Hindlimb muscle (tissue), 1 donor: ENCODE data around the gene GSTO2. TPM values are rescaled to one million over a fixed set of nuclear protein-coding genes. Genes with fewer than 3 reads are reported as not detected.
A peak's percentile ranks its signal among the peaks of the same experiment; 100 is the strongest.

Source experiments
- DNase-seq: peaks from one replicate; pipeline ENCODE4 v3.0.0-alpha.2; 2013
- polyA plus RNA-seq: library from polyadenylated mRNA; unstranded; fragments of 120-200 nt; gene quantifications from one replicate; pipeline ENCODE4 v1.2.1, GENCODE V29; 2013; ENCODE audit not compliant: insufficient read length

GSTO2 gene
- polyA plus RNA-seq, 1 donor: 1.1 TPM

DNA sequence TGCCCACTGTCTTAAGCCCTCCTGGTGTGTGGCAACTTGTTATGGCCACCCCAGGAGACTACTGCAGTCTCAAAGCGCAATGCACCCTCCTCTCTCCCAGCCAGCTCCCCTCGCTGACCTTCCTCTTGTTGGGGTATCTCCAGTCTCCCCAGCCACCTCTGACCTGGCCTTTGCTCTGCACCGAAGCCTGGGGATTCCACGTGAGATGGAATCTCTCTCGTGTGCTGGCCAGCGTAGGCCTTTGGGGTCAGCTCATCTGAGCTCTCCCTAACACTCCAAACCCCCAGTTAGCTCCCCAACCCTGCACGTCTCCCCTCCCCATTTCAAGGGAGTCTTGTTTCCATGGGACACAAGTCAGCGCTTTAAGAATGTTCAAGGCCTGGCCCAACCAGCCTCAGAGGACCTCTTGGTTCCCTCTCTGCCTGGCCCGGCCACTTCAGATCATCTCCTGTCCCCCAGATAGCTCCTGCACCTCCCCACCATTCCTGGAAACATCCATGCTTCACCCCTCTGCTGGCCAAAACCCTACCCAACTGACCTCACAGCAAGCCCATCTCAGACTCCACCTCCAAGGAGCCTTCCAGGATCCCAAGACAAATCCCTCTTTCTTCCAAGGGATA, 58.1 kb downstream of the GSTO2 start:
- DNase-seq: no peak

DNA sequence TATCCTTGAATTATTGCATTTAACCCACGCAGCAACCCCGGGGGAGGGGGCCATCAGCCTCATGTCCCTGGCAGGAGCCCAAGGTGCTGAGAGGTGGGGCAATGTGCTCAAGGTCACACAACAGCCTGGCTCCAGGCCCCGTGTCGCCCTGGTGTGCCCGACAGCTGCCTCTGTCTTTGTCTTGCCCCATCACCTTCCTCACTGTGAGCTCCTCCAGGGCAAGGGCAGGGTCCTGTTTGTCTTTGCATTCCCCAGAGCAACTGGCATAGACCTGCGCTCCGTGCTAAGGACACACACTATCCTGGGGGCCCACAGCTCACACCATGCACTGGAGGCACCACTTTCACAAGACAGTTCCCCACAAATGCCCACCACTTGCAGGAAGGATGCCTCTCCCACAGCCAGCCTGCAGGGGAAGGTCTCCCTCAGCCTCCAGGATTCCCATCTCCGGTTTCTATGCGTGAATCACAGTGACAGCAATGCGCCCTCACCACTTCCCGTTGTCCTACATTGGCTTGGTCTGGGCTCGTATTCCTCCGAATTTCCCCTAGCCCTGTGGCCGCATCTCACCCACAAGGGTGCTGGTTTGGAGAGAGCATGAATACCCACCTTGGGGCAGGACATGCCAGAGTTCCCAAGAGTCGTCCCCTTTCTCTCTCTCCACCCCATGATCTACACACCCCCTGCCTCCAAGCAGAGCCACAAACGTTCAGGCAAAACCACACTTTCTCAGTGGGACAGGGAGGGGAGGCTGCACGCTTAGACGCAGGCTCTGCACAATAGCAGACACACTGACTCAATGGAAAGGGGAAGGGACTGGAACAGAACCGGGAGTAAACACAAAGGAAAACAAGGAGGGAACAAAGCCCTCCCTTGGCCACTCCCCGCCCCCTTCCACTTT, 59.0 kb downstream of the GSTO2 start:
- peak; percentile 84 for DNase-seq

DNA sequence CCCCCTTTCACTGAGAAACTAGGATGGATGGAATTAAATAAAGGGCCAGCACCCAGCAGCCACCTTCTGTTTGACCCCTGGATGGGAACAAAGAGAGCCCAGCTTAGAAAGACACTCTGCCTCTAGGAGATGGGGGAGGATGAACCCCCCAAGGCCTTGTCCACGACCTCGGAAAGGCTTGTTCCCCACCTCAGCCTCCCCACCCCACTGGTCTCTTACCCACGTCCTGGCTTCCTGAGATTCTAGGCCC, 59.6 kb downstream of the GSTO2 start:
- DNase-seq: no peak

DNA sequence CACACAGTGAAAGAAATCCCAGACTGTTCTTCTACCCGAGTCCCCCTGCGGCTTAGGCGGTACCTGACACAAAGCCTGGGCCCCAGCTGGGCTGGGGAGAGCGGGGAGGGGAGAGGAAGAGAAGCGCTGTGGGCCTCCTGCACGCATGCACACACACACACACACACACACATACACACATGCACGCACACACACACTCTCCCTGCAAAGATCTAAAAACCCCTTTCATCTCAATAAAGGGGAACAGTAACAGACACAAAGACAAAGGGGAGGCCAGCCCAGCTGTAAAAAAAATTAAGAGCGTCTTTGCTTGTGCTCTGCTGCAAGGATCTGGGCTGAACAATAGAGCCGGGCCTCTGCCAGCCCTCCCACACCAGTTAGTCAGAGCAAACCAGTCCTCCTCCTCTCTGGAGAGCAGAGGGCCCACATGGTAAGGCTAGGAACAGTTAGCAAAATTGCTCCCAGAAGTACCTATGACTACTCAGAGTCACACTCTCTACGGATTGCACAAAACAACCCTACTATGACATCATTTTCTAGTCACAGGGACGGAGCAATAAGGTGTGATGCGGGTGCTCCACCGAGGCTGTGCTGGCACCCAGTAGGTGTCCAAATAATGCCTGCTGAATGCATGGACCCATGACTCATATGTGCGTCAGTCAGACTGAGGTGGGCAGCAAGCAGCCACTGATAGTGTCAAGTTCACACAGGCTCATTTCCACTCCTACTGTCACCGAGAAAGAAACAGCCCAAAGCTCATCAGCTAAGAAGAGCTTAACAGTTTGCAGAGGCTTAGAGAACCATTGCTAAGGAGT, 60.1 kb downstream of the GSTO2 start:
- peak; percentile 70 for DNase-seq

DNA sequence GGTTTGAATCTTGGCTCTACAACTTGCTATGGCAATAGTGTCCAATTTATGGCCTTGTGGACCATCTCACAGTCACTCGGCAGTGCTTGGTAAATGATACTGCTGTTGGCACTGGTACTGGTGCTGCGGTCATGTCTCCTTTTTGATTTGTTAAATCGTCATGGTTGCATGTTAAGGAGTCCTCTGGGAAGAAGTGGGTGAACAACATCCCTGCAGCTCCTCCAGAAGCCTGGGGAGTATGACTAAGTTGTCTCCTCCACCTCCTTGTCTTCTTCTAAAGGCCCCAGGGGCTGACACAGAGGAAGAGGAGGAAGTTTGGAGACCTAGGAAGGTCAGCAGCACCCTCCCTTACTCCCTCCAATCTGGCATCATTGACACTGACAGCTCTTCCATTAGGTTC, 60.8 kb downstream of the GSTO2 start:
- no peak for DNase-seq

DNA sequence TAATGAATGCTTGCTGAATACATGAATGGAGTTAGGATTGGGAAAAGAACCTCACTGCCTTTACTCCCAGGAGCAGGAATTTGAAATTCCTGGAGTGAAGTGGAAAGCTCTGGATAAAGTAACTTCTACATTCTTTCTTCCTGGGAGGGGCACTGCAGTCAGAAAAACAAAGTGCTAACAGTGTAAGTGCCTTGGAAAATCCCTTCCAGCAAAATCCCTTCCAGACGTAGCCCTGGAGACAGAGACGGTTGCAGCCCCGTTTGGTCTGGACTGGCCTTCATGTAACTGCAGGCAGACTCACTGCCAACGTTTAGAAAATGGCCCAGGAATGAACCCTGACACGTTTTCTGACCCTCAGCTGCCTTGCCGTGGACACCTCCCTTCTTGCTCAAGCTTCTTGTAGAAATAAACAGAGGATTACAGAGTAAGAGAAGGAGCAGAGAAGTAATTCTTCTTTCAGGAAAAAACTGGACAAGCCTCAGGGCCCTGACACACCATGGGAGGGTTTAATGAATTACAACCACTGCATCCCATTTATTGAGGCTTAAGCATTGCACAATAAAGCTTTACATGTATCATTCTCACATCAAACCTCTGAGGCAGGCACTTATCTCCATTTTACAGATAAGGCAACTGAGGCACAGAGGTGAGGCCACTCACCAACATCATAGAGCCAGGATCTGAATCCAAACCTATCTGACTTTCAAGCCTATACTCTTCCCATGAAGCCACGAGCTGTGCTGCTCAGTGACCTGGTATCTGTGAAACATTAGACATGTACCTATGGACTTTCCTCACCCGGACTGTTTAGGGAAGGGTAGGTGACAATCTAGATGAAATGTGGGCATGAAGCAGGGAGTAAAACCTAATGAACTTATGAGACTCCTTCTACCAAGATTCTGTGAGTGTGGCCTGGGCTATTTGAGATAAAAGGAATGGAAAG, 61.5 kb downstream of the GSTO2 start:
- peak; percentile 89 for DNase-seq

DNA sequence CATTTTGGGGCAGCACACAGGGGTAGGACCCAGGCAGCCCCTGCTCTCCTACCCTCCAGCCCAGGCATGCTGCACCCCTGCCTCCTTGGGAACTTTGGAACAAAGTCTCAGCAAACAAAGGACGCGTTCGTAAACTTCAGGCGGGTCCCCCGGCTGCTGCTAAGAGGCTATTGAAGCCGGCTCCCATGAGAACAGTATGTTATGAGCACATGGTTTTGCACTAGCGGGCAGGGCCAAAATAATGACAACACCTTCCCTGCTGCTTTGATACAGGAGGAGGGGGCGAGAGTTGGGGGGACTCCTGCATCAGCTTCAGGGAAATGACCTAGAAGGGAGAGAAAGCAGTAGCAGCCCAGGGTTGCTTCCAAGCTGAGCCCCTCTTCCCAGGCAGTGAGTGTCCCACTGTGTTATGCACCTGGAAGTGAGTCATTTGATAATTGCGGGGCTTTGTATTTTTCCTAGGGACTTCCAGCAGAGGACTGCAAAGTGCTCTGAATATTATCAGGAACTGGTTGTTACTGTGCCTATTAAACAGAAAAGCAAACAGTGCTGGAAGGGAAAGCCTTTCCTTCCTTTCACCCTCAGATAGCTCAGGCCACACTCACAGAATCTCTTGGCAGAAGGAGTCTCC, 62.3 kb downstream of the GSTO2 start:
- DNase-seq: no peak

DNA sequence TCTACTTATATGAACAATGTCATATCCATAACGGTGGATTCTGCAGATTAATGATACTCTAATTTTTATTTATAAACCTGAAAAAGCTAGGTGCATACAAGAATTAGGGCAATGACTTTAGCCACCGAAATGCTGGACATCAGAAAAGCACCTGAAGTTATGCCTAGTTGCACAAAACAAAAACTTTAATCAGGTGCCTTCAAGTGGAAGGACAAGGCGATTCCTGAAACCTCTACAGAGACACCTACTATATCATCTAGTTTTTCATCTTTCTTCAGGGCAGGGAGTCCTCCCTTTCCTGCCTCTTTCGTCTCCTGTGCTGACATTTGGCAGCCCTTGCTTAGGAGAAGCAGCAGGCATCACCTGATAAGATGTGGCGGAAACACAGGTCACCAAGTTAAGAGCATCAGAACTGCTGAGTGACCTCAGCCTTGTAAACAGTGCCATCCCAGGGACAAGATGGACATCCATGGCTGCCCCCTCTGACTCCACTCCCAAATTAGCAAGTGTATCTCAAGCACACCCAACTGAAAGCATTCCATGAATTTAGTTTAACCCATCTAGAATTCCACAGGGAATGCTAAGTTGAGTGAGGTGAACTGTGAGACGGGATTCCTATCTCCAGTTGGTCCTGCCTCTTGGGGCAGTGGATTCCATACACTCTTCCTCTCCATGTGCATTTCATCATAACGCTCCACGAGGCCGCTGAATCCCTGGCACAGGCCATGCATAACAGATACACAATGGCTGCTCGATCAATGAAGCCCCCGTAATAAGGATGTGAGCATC, 63.5 kb downstream of the GSTO2 start:
- no peak for DNase-seq

DNA sequence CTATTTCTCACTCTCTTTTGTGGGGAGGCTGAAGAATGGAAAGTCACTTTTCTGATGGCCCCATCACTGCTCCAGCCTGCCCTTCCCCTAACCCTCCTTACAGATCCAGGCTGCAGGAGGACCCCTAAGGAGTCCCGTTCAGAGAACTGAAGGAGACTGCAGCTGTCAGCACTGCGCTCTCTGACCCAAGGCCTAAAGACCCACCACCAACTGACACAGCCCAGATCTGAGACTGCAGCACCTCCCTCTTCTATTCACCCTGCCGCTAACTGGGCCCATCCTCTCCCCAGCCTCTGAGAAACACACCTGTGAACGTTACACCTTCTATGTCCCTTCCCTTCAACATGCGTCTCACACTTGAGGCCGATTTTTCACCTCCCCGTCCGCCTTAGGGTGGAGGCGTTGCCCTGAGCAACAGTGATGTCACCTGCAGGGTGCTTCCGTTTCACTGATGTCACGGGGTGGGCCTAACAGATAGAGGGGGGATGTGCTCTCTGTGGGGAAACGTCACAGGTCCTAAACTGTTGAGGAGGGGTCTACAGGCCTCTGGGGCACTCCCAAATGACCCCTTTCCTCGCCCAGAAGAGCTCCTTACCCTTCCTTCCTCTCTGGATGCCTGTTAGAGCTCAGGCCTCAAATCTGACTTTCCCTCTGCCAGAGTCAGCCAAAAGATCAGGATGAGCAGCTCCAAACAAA, 64.2 kb downstream of the GSTO2 start:
- DNase-seq: no peak

DNA sequence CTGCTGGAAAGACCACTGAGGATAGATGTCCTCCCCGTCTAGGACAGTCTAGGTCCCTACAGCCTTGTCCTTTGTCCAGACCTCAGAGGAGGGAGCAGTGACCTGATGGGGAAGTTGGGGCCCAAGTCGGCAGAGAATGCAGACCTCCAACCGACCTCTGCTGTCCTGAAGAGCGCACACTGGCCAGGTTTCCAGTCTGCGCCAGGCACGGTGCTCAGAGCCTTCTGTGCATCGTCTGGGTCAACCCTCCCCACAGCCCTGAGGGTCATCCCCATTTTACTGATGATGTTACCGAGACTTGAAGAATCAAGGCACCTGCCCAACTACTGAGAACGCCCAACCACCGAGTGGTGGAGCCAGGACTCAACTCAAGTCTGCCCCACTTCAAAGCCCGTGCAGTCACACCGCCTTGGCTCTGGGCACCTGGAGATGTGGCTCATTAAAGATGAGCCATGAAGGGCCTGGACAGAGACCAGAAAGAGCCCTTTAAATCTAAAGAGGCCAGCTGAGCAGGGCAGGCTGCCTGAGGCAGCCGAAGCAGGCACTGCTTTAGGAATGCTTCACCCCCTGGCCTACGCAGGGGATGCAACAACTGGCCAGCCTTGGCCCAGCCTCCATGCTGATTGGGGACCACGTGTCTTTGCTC, 64.9 kb downstream of the GSTO2 start:
- DNase-seq: no peak

DNA sequence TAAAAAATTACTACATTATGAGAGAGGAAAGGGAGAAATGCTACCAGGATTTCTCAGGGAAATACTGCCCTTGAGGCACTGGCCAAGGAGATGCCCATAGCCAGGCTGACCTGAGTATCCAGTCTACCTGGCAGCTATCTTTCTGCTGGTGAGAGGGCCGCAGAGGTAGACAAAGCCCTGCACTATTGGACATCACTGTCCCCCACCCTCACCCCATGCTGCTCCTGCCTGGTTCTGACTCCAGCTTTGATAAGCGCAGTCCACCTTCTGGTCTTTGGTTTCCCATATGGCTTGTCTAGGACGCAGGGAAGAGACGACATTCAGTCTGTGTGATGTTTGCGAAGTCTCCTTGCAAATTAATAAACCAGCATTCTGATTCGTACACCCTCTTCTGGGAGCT, 65.6 kb downstream of the GSTO2 start:
- no peak for DNase-seq

DNA sequence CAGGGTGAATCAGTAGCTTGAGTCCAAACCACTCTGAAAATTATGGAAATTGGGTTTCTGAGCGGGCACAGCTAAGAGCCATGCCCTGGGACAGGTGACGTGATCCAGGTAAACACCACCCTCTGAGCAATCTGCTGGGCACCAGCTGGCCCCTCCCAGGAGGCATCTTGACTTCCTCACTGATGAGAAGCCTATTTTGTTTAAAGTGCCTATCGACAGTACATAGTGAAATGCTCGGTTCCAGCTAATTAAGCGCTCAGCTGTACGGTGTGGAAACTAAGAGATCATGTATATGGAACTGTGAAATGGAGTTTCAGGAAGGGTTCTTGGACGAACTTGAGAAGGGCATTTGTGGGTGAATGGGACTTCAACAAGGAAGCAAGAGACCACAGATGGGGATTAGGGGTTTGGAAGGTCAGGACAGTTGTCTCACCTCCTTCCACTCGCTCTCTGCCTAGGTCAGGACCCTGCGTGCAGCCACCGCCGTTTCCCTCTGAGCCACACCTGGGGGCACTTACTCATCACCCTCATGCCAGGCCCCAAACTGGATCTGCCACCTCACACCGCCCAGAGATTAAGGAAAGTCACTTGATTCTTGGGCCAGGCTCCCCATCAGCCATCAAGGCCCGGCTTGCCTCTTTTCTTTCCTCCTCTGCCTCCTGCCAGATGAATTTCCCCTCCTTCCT, 66.1 kb downstream of the GSTO2 start:
- no peak for DNase-seq

DNA sequence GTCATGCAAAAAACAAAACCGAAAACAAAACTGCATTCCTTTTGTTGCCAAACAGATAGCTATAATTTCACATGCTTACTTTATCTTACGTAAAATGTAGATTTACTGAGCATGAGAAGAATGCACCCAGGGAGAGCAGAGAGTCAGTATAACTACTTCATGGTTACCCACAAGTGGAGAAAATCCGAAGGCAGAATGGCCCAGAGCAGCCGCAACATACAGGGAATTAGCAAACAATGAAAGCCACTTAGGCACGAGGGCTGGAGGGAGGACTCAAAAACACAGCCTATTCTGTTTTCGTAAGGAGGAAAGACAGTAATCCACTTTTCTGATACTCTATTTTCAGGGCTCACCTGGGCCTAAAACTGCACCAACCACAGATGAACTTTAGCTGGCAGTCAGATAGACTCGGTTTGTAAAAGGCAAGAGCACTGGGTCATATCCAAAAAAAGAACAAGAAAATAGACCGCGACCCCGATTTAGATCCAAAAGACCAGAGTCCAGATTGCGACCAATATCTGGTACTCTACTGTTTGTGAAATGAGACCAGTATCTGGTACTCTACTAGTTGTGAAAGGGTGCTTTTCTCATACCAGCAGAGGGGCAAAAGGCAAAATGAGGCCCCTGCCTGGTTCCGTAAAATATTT, 68.0 kb downstream of the GSTO2 start:
- DNase-seq: no peak

DNA sequence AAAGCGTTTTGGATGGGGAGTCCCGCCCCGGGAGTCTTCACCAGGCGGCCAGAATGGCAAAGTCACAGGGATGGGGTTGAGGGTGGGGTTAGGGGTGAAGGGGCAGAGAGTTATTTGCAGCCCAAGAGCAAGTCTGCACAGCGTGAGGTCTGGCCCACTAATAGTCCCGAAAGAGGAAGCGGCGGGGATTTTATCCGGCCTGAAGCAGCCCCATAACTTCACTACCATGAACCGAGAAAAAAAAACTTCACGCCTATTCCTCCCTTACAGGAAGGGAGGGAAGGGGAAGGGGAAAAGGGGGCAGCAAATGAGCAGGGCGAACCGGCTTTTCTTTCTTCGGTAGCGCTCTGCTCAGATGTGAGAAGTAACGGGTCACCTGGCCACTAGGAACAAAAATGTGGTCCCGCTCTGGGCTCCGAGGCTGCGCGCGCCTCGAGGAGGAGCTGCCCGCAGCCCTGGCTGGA, 68.6 kb downstream of the GSTO2 start:
- DNase-seq: no peak

DNA sequence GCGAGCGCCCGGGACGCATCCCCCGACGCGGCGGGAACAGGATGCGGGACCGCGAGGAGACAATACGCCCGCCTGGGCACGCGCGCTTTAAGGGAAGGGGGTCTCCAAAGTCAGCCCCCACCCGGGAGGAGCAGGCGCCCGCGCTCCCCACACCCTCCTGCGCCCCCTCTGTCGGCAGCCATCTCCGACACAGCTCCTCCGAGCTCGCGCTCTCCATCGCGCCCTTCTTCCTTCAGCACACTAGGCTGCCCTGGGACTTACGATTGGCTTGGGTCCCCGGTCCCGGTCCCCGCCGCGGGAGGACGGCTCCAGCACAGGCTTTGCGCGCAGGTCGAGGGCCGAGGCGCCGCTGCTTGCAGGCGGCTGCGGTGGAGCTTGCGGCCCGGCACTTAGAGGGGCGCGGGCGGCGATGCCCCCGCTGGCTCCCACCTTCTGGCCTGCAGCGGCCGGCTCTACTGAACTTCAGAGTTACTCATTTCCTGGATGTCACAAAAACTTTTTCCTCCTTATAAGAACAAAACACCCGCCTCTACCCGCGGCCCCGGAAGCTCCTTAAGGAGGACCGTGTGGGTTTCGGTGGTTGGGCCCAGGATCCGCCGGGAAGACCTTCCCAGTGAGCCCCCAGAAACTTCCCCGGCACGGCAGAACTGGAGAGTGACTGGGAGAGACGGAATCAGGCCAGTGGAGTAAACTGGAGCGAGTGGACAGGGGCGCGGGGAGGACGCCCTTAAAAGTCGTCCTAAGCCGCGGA, 69.2 kb downstream of the GSTO2 start, which contains the start of gene ITPRIP:
TSS of gene ITPRIP (minus strand) at position 481 of the 751 bp plus-strand sequence. CDS start 22,414 bp downstream, outside the sequence.
- DNase-seq: peak; percentile 84

DNA sequence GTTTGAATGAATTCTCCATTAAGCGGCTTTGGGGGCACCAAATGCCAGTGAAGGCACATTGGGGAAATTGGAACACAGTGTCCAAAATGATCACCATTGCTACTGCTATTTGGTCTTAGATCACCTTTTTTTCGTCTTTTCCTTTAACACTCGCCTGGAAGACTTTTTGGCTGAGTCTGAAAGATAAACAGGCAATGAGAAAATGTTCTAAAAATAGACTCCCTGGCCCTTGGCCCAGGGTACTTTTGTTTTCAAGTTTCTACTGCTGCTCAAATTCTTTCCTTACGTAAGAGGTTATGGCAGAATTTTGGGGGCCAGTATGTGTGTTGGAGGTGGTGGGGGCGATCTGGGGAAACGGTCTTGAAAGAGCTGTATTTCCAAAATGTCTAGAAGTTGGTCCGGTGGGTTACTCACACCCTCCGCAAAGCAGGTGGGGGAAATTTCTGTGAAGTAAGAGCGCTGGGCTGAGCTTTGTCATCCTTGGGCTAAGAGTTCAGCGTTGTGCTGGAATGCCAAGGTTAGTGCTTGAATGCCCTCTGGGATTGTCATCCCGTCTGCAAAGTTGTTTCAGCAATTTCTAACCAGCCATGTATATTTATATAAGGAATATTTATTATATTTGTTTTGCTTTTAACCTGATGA, 70.6 kb downstream of the GSTO2 start:
- DNase-seq: peak; percentile 89

DNA sequence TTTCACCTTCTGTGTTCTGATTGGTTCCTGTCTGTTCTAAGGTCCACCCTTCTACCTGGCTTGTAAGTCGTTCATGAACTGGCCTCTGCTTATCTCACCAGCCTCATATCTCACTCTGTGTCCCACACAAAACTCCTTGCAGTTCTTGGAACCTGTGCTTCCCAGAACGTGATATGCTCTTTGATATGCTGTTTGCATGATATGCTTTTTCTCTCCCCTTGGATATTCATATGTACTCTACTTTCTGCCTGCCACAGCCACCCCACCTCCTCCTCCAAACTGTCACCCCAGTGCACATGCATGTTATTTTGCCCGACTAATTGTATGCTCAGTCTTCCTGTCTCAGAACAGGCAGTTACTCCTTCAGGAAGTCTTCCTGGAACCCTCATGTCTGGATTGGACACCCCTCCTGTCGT, 71.1 kb downstream of the GSTO2 start:
- no peak for DNase-seq
